HPDE6-E6E7 (cell line): ENCODE results near the gene RPL15.

ENCODE experiments used
- DNase-seq: peaks from one replicate; pipeline ENCODE4 v3.0.0; 2011; ENCODE audit warnings: missing footprints; ENCODE audit errors: extremely low spot score

Gene RPL15

GRCh38 chr3:23961066-23961465 lies 44.1 kb downstream of the RPL15 start:
- DNase-seq: no peak

DNA sequence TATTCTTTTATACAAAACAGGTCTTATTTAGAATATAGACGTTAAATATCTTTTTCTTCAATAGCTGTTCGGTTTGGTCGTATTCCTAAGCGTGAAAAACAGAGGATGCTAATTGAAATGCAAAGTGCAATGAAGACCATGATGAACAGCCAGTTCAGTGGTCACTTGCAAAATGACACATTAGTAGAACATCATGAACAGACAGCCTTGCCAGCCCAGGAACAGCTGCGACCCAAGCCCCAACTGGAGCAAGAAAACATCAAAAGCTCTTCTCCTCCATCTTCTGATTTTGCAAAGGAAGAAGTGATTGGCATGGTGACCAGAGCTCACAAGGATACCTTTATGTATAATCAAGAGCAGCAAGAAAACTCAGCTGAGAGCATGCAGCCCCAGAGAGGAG lies 45.0 kb downstream of the RPL15 start:
- no peak for DNase-seq

- no peak for DNase-seq
Observed at GRCh38 chr3:23964537-23965235, 47.8 kb downstream of the RPL15 start.

GRCh38 chr3:23966328-23966727 lies 49.4 kb downstream of the RPL15 start:
- DNase-seq: no peak

GRCh38 chr3:23968463-23969184 lies 51.7 kb downstream of the RPL15 start:
- DNase-seq: no peak

DNA sequence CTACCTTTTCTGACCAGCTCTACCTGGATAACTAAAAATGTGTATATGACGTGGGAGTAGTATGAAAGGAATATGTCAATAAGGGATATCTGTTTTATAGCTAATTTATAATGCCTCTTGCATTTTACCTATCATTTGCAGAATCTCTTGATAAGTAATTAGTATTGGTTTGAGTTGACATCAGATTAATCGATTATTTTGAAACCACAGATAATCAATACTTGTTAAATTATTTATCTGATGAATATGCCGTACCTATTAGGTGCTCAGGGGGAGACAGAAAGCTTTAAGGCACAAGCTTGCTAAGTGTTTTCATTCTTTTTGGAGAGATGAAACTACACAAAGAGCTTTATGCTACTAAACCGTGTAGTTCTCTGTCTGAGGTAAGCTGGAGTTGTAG lies 52.5 kb downstream of the RPL15 start:
- no peak for DNase-seq
